H9 (cell line): ENCODE data around the gene ZBTB20. TPM values are rescaled to one million over a fixed set of nuclear protein-coding genes. Genes with fewer than 3 reads are reported as not detected.

Experiments
- DNase-seq: peaks from one replicate; pipeline ENCODE4 v3.0.0-alpha.2; 2017
- H2AFZ ChIP-seq: one replicate; pipeline ENCODE4 v1.6.1; 2013; ENCODE audit warnings: mild to moderate bottlenecking, low read length, control low read depth, moderate library complexity
- H2AK5ac ChIP-seq: 2 replicates; pipeline ENCODE4 v1.6.1; 2013; ENCODE audit warnings: low read length, control low read depth, mixed read lengths; ENCODE audit not compliant: insufficient read length
- H2BK120ac ChIP-seq: one replicate; pipeline ENCODE4 v1.6.1; 2013; ENCODE audit warnings: low read depth, mild to moderate bottlenecking, low read length, control low read depth, inconsistent platforms; ENCODE audit not compliant: poor library complexity, severe bottlenecking
- H2BK12ac ChIP-seq: 2 replicates; pipeline ENCODE4 v1.6.1; 2013; ENCODE audit warnings: low read length, control low read depth, mixed read lengths, low read depth; ENCODE audit not compliant: insufficient read length
- H2BK15ac ChIP-seq: 2 replicates; pipeline ENCODE4 v1.6.1; 2013; ENCODE audit warnings: low read depth, low read length, control low read depth
- H2BK20ac ChIP-seq: one replicate; pipeline ENCODE4 v1.6.1; 2013; ENCODE audit warnings: low read depth, mild to moderate bottlenecking, low read length, control low read depth, inconsistent platforms; ENCODE audit not compliant: poor library complexity, severe bottlenecking
- H2BK5ac ChIP-seq: 2 replicates; pipeline ENCODE4 v1.6.1; 2013; ENCODE audit warnings: low read length, control low read depth, mixed read lengths; ENCODE audit not compliant: insufficient read length
- H3K14ac ChIP-seq: 2 replicates; pipeline ENCODE4 v1.6.1; 2013; ENCODE audit warnings: low read length, control low read depth; ENCODE audit not compliant: insufficient read depth
- H3K18ac ChIP-seq: 2 replicates; pipeline ENCODE4 v1.6.1; 2013; ENCODE audit warnings: low read depth, mild to moderate bottlenecking, mixed read lengths, low read length, control low read depth; ENCODE audit not compliant: insufficient read length
- H3K23ac ChIP-seq: 2 replicates; pipeline ENCODE4 v1.6.1; 2013; ENCODE audit warnings: low read length, control low read depth, mixed read lengths, low read depth; ENCODE audit not compliant: insufficient read length
- H3K23me2 ChIP-seq: 2 replicates; pipeline ENCODE4 v1.6.1; 2013; ENCODE audit warnings: low read depth, mild to moderate bottlenecking, mixed read lengths, low read length, control low read depth; ENCODE audit not compliant: insufficient read length, poor library complexity, severe bottlenecking
- H3K27ac ChIP-seq: 2 replicates; pipeline ENCODE4 v1.5.1; 2013; ENCODE audit warnings: low read length, control low read depth, mixed read lengths, low read depth; ENCODE audit not compliant: insufficient read length
- H3K27me3 ChIP-seq: 2 replicates; pipeline ENCODE4 v1.6.1; 2013; ENCODE audit warnings: low read length, control low read depth, inconsistent platforms; ENCODE audit not compliant: insufficient read depth
- H3K4ac ChIP-seq: 2 replicates; pipeline ENCODE4 v1.6.1; 2013; ENCODE audit warnings: low read depth, mild to moderate bottlenecking, control low read depth, inconsistent platforms, low read length, moderate library complexity
- H3K4me1 ChIP-seq: 2 replicates; pipeline ENCODE4 v1.6.1; 2013; ENCODE audit warnings: low read length, control low read depth, inconsistent platforms; ENCODE audit not compliant: insufficient read depth
- H3K4me2 ChIP-seq: 2 replicates; pipeline ENCODE4 v1.6.1; 2013; ENCODE audit warnings: low read length, control low read depth, mixed read lengths; ENCODE audit not compliant: insufficient read length, insufficient read depth
- H3K56ac ChIP-seq: 2 replicates; pipeline ENCODE4 v1.6.1; 2013; ENCODE audit warnings: low read depth, mild to moderate bottlenecking, mixed read lengths, low read length, control low read depth; ENCODE audit not compliant: insufficient read length
- H3K79me1 ChIP-seq: 2 replicates; pipeline ENCODE4 v1.6.1; 2013; ENCODE audit warnings: low read depth, mild to moderate bottlenecking, moderate library complexity, low read length, control low read depth, inconsistent platforms; ENCODE audit not compliant: insufficient read depth, poor library complexity, severe bottlenecking
- H3K79me2 ChIP-seq: 2 replicates; pipeline ENCODE4 v1.6.1; 2013; ENCODE audit warnings: low read length, control low read depth, inconsistent platforms; ENCODE audit not compliant: insufficient read depth
- H3K9ac ChIP-seq: 2 replicates; pipeline ENCODE4 v1.6.1; 2013; ENCODE audit warnings: low read length, control low read depth, mixed read lengths; ENCODE audit not compliant: insufficient read length; ENCODE audit errors: extremely low read depth
- H3K9me3 ChIP-seq: one replicate; pipeline ENCODE4 v1.6.1; 2013; ENCODE audit warnings: low read depth, low read length, inconsistent platforms; ENCODE audit not compliant: control insufficient read depth
- H3T11ph ChIP-seq: one replicate; pipeline ENCODE4 v1.6.1; 2013; ENCODE audit warnings: mild to moderate bottlenecking, low read length, control low read depth, inconsistent platforms
- H4K20me1 ChIP-seq: one replicate; pipeline ENCODE4 v1.6.1; 2013; ENCODE audit not compliant: control insufficient read depth, insufficient read length, insufficient read depth
- H4K5ac ChIP-seq: 2 replicates; pipeline ENCODE4 v1.6.1; 2013; ENCODE audit warnings: low read depth, mild to moderate bottlenecking, mixed read lengths, low read length, control low read depth; ENCODE audit not compliant: insufficient read length
- H4K8ac ChIP-seq: replicated peaks from 2 replicates; pipeline ENCODE4 v1.6.1; 2013; ENCODE audit warnings: low read length, control low read depth, mixed read lengths, low read depth; ENCODE audit not compliant: insufficient read length
- H4K91ac ChIP-seq: 2 replicates; pipeline ENCODE4 v1.6.1; 2013; ENCODE audit warnings: low read depth, mild to moderate bottlenecking, moderate library complexity, mixed read lengths, low read length, control low read depth; ENCODE audit not compliant: insufficient read length
- H3K27ac Mint-ChIP-seq, 3 experiments: 2 replicates in 2 of 3; 3 replicates in 1 of 3; pipeline ENCODE4 v1.8.0; 2020 to 2021; ENCODE audit warnings: mixed read lengths in 3 of 3, mild to moderate bottlenecking in 1 of 3, moderate library complexity in 1 of 3
- H3K27me3 Mint-ChIP-seq: 2 replicates; pipeline ENCODE4 v1.8.0; 2021; ENCODE audit warnings: low read depth, mild to moderate bottlenecking, moderate library complexity, mixed read lengths
- H3K36me3 Mint-ChIP-seq, 3 experiments: 2 replicates in 2 of 3; 3 replicates in 1 of 3; pipeline ENCODE4 v1.8.0; 2020 to 2021; ENCODE audit warnings: low read depth in 3 of 3, mixed read lengths in 3 of 3; ENCODE audit not compliant: insufficient read depth in 1 of 3
- H3K4me1 Mint-ChIP-seq, 2 experiments: 2 replicates each; pipeline ENCODE4 v1.8.0; 2020; ENCODE audit warnings: mixed read lengths in 2 of 2
- H3K4me3 Mint-ChIP-seq, 2 experiments: 2 replicates in 1 of 2; 3 replicates in 1 of 2; pipeline ENCODE4 v1.8.0; 2020 to 2021; ENCODE audit warnings: mild to moderate bottlenecking in 2 of 2, mixed read lengths in 2 of 2, moderate library complexity in 1 of 2
- H3K9me3 Mint-ChIP-seq, 2 experiments: 2 replicates in 1 of 2; 3 replicates in 1 of 2; pipeline ENCODE4 v1.8.0; 2020; ENCODE audit warnings: mild to moderate bottlenecking in 2 of 2, mixed read lengths in 2 of 2, moderate library complexity in 1 of 2
- CTCF ChIP-seq: fragments of 200-600 bp; sonication (generic); conservative IDR thresholded peaks from 3 replicates; pipeline ENCODE4 v1.8.0; 2021; ENCODE audit warnings: antibody characterized with exemption, mild to moderate bottlenecking
- WGBS: extraction: QIAGEN DNeasy Blood & Tissue Kit; methylation state at CpG from one replicate; pipeline ENCODE4 v1.1.7; 2013; ENCODE audit warnings: missing lambda C conversion rate, low lambda C conversion rate, mixed read lengths; ENCODE audit not compliant: insufficient read length; ENCODE audit errors: extremely low coverage; 5-methylcytosine and 5-hydroxymethylcytosine counted together
- total RNA-seq: library from RNA; stranded (reverse); gene quantifications from 2 replicates; pipeline ENCODE4 v1.2.1, GENCODE V29; 2021

Gene ZBTB20
- total RNA-seq, 1 experiment from 2014 or later, result 0.70 TPM

- no peak overlapping the region for H3K27ac Mint-ChIP-seq
- Histone ChIP-seq H3K18ac (no peak overlapping the region), H3K9me3 (no peaks in the 10 kb centered on the region), H3T11ph (no peak overlapping the region), H2BK20ac (no peak overlapping the region), H2BK12ac (no peak overlapping the region), H3K23ac (no peak overlapping the region), H3K23me2 (no peaks in the 10 kb centered on the region), H3K9ac (no peak overlapping the region), H3K79me2 (no peaks in the 10 kb centered on the region), H3K14ac (no peak overlapping the region), H3K27ac (no peak overlapping the region), H3K27me3 (no peaks in the 10 kb centered on the region), H2BK5ac (no peak overlapping the region), H2BK120ac (no peak overlapping the region), H3K4ac (no peak overlapping the region), H4K5ac (no peak overlapping the region), H3K56ac (no peak overlapping the region), H2AK5ac (no peak overlapping the region), H3K79me1 (no peaks in the 10 kb centered on the region), H4K20me1 (no peaks in the 10 kb centered on the region), H3K4me2 (no peak overlapping the region), H4K91ac (no peak overlapping the region), H2AFZ (no peak overlapping the region), H3K4me1 (no peaks in the 10 kb centered on the region), H4K8ac (no peak overlapping the region), H2BK15ac (no peak overlapping the region)
- TF ChIP-seq CTCF, result no peak
- H3K9me3 Mint-ChIP-seq, result no peaks in the 10 kb centered on the region
- no peaks in the 10 kb centered on the region for H3K27me3 Mint-ChIP-seq
- WGBS, result no CpG with 5 or more reads among the region's 1 CpG
- DNase-seq, result no peak
- no peaks in the 10 kb centered on the region for H3K36me3 Mint-ChIP-seq
- H3K4me3 Mint-ChIP-seq, result no peak overlapping the region
- peaks cover 0 to 3% of the 10 kb centered on the region in 2 experiments; a peak in 1 of 4 replicates for H3K4me1 Mint-ChIP-seq
These were observed 419.7 kb downstream of the ZBTB20 start for GRCh38 chr3:114727373-114727772.
